ENCODE data around the gene SLC38A8. TPM values are rescaled to one million over a fixed set of nuclear protein-coding genes. Genes with fewer than 3 reads are reported as not detected.

The SLC38A8 gene
- polyA plus RNA-seq, 3 donors = not detected

- DNase-seq = no peak
Observed at GRCh38 chr16:83971165-83972130, 71.1 kb downstream of the SLC38A8 start.

GRCh38 chr16:83970430-83970815 is 72.2 kb downstream of the SLC38A8 start:
- no peak for DNase-seq

GRCh38 chr16:83969771-83970429 is 72.7 kb downstream of the SLC38A8 start:
- DNase-seq = no peak

GRCh38 chr16:83968891-83969649 is 73.5 kb downstream of the SLC38A8 start:
- no peak for DNase-seq

GRCh38 chr16:83968306-83968851 is 74.2 kb downstream of the SLC38A8 start:
- no peak for DNase-seq

GRCh38 chr16:83967838-83968305 is 74.7 kb downstream of the SLC38A8 start, which contains the start of gene NECAB2:
TSS of gene NECAB2 (plus strand) at chr16:83968244. CDS start at chr16:83968649, 405 bp downstream.
- no peak for DNase-seq

- DNase-seq = no peak
Observed at GRCh38 chr16:83967091-83967490, 75.5 kb downstream of the SLC38A8 start.

- no peak for DNase-seq
Observed at GRCh38 chr16:83966153-83966696, 76.4 kb downstream of the SLC38A8 start.

- no peak for DNase-seq
Observed at GRCh38 chr16:83965444-83966152, 77.0 kb downstream of the SLC38A8 start.

GRCh38 chr16:83964684-83965443 is 77.7 kb downstream of the SLC38A8 start:
- DNase-seq = no peak

GRCh38 chr16:83963277-83964119 is 79.1 kb downstream of the SLC38A8 start:
- DNase-seq = no peak

- no peak for DNase-seq
Observed at GRCh38 chr16:83961591-83961990, 81.0 kb downstream of the SLC38A8 start.

- DNase-seq = no peak
Observed at GRCh38 chr16:83960521-83961249, 81.9 kb downstream of the SLC38A8 start.

Other genes starting within 250 kb of the SLC38A8 start
- gene HSBP1, start 234.8 kb downstream of the SLC38A8 start, polyA plus RNA-seq (ENCODE audit: insufficient read length in 3 of 3) = 100 to 1,000 TPM; 191 to 199 (median 196) TPM
- 1 to 10 TPM; 4.6 to 5.7 (median 5.1) TPM for gene MLYCD, start 143.7 kb downstream of the SLC38A8 start, polyA plus RNA-seq (ENCODE audit: insufficient read length in 3 of 3)
- 1 to 10 TPM in 1 of 3 donors, under 1 TPM in 2; 0.68 to 1.0 (median 0.92) TPM for gene OSGIN1, start 89.6 kb downstream of the SLC38A8 start, polyA plus RNA-seq (ENCODE audit: insufficient read length in 3 of 3)
- 1 to 10 TPM; 3.1 to 3.3 (median 3.2) TPM for gene NECAB2, start 74.6 kb downstream of the SLC38A8 start, polyA plus RNA-seq (ENCODE audit: insufficient read length in 3 of 3)
- 100 to 1,000 TPM; 108 to 118 (median 117) TPM for gene MBTPS1, start 74.1 kb upstream of the SLC38A8 start, polyA plus RNA-seq (ENCODE audit: insufficient read length in 3 of 3)
- 10 to 100 TPM; 42.5 to 52.2 (median 42.7) TPM for gene HSDL1, start 102.4 kb upstream of the SLC38A8 start, polyA plus RNA-seq (ENCODE audit: insufficient read length in 3 of 3)
- 10 to 100 TPM in 1 of 3 donors, 1 to 10 TPM in 2; 2.9 to 10.4 (median 7.7) TPM for gene DNAAF1, start 102.5 kb upstream of the SLC38A8 start, polyA plus RNA-seq (ENCODE audit: insufficient read length in 3 of 3)
- gene TAF1C, start 144.3 kb upstream of the SLC38A8 start, polyA plus RNA-seq (ENCODE audit: insufficient read length in 3 of 3) = 10 to 100 TPM; 40.6 to 65.6 (median 54.0) TPM
- gene ADAD2, start 148.4 kb upstream of the SLC38A8 start, polyA plus RNA-seq (ENCODE audit: insufficient read length in 3 of 3) = under 1 TPM; 0.16 to 0.34 (median 0.25) TPM
- under 1 TPM; 0.03 to 0.09 (median 0.03) TPM for gene KCNG4, start 197.2 kb upstream of the SLC38A8 start, polyA plus RNA-seq (ENCODE audit: insufficient read length in 3 of 3)

All from renal pelvis (tissue), 4 donors.